Measurements from ENCODE around the gene SMARCC1.
A peak's percentile ranks its signal among the peaks of the same experiment; 100 is the strongest.
"Not testable (repeated sequence)": the region's sequence is repeated elsewhere in the genome, so short reads cannot be mapped to it uniquely, and the experiment has no call there.

The SMARCC1 gene

GRCh38 chr3:47781685-47782445, at the start of gene SMARCC1:
Gene SMARCC1, minus strand, starts transcription at chr3:47781893. Its CDS starts 96 bp downstream, at chr3:47781797.
- peak; percentile 97 for DNase-seq (ENCODE audit: low read depth, low spot score)

GRCh38 chr3:47829482-47829881, 47.8 kb upstream of the SMARCC1 start:
- DNase-seq (ENCODE audit: low read depth, low spot score) = not testable (repeated sequence)

GRCh38 chr3:47825590-47825989, 43.9 kb upstream of the SMARCC1 start:
- no peak for DNase-seq (ENCODE audit: low read depth, low spot score)

GRCh38 chr3:47824541-47825473, 43.1 kb upstream of the SMARCC1 start:
- DNase-seq (ENCODE audit: low read depth, low spot score) = peak; percentile 63

- no peak for DNase-seq (ENCODE audit: low read depth, low spot score)
Measured at GRCh38 chr3:47817609-47818008, 35.9 kb upstream of the SMARCC1 start.

GRCh38 chr3:47813551-47814177, 32.0 kb upstream of the SMARCC1 start:
- DNase-seq (ENCODE audit: low read depth, low spot score) = no peak

GRCh38 chr3:47804577-47804976, 22.9 kb upstream of the SMARCC1 start:
- no peak for DNase-seq (ENCODE audit: low read depth, low spot score)

GRCh38 chr3:47803480-47804025, 21.9 kb upstream of the SMARCC1 start:
- DNase-seq (ENCODE audit: low read depth, low spot score) = no peak

- DNase-seq (ENCODE audit: low read depth, low spot score) = no peak
Measured at GRCh38 chr3:47802734-47803479, 21.2 kb upstream of the SMARCC1 start, which contains the start of gene DHX30. Gene DHX30, plus strand, starts transcription at chr3:47803138. Its CDS starts 7,546 bp downstream, at chr3:47810684.

GRCh38 chr3:47799733-47800132, 18.0 kb upstream of the SMARCC1 start:
- DNase-seq (ENCODE audit: low read depth, low spot score) = no peak

GRCh38 chr3:47794544-47794943, 12.9 kb upstream of the SMARCC1 start:
- DNase-seq (ENCODE audit: low read depth, low spot score) = no peak

GRCh38 chr3:47792699-47793098, 11.0 kb upstream of the SMARCC1 start:
- no peak for DNase-seq (ENCODE audit: low read depth, low spot score)

- no peak for DNase-seq (ENCODE audit: low read depth, low spot score)
Measured at GRCh38 chr3:47791193-47791855, 9.6 kb upstream of the SMARCC1 start.

- DNase-seq (ENCODE audit: low read depth, low spot score) = no peak
Measured at GRCh38 chr3:47783673-47784072, 2.0 kb upstream of the SMARCC1 start.

- no peak for DNase-seq (ENCODE audit: low read depth, low spot score)
Measured at GRCh38 chr3:47782446-47783308, 984 bp upstream of the SMARCC1 start.

GRCh38 chr3:47780741-47781684, 680 bp downstream of the SMARCC1 start:
- no peak for DNase-seq (ENCODE audit: low read depth, low spot score)

GRCh38 chr3:47778746-47779145, 2.9 kb downstream of the SMARCC1 start:
- no peak for DNase-seq (ENCODE audit: low read depth, low spot score)

GRCh38 chr3:47772788-47773187, 8.9 kb downstream of the SMARCC1 start:
- no peak for DNase-seq (ENCODE audit: low read depth, low spot score)
